ENCODE results near the gene KIR2DL1.
"Not testable (repeated sequence)": the region's sequence is repeated elsewhere in the genome, so short reads cannot be mapped to it uniquely, and the experiment has no call there.

The KIR2DL1 gene

GRCh38 chr19:54791476-54791875 is 21.9 kb downstream of the KIR2DL1 start:
- no peak overlapping the region for H3K4me3 ChIP-seq (ENCODE audit: extremely low read depth, insufficient read depth, low read length, poor library complexity, severe bottlenecking)
- no peaks in the 10 kb centered on the region for H3K4me1 ChIP-seq (ENCODE audit: control insufficient read depth, insufficient read depth, low read length, poor library complexity, severe bottlenecking)
- WGBS, 2 experiments (ENCODE audit: insufficient coverage in 2 of 2), result 74 to 84% methylated on average over 6 of the region's 6 CpGs
- peaks cover 38% of the 10 kb centered on the region for H3K9me3 ChIP-seq (ENCODE audit: control insufficient read depth, low read length)
- no peak overlapping the region for H3K27ac ChIP-seq (ENCODE audit: low read depth, low read length, severe bottlenecking)
- no peaks in the 10 kb centered on the region for H3K36me3 ChIP-seq (ENCODE audit: control insufficient read depth, insufficient read depth, low read length)

GRCh38 chr19:54792814-54793213 is 23.2 kb downstream of the KIR2DL1 start:
- Histone ChIP-seq H3K4me3 (ENCODE audit: extremely low read depth, insufficient read depth, low read length, poor library complexity, severe bottlenecking) (no peak overlapping the region), H3K4me1 (ENCODE audit: control insufficient read depth, insufficient read depth, low read length, poor library complexity, severe bottlenecking) (no peaks in the 10 kb centered on the region)
- 50 to 73% methylated on average over 4 to 8 of the region's 8 CpGs for WGBS, 2 experiments (ENCODE audit: insufficient coverage in 2 of 2)

GRCh38 chr19:54795758-54796157 is 26.2 kb downstream of the KIR2DL1 start:
- no peak overlapping the region for H3K4me3 ChIP-seq (ENCODE audit: extremely low read depth, insufficient read depth, low read length, poor library complexity, severe bottlenecking)
- no peaks in the 10 kb centered on the region for H3K36me3 ChIP-seq (ENCODE audit: control insufficient read depth, insufficient read depth, low read length)
- peaks cover 41% of the 10 kb centered on the region for H3K9me3 ChIP-seq (ENCODE audit: control insufficient read depth, low read length)
- WGBS, 2 experiments (ENCODE audit: insufficient coverage in 2 of 2), result 38% methylated on average over 1 of the region's 1 CpG; no CpG with 5 or more reads in 1 of the 2 experiments
- H3K4me1 ChIP-seq (ENCODE audit: control insufficient read depth, insufficient read depth, low read length, poor library complexity, severe bottlenecking), result no peaks in the 10 kb centered on the region
- no peak overlapping the region for H3K27ac ChIP-seq (ENCODE audit: low read depth, low read length, severe bottlenecking)

More at GRCh38 chr19:54792814-54793213, 23.2 kb downstream of the KIR2DL1 start:
- Histone ChIP-seq H3K36me3 (ENCODE audit: control insufficient read depth, insufficient read depth, low read length) (no peaks in the 10 kb centered on the region), H3K9me3 (ENCODE audit: control insufficient read depth, low read length) (peaks cover 47% of the 10 kb centered on the region), H3K27ac (ENCODE audit: low read depth, low read length, severe bottlenecking) (no peak overlapping the region)

- Histone ChIP-seq H3K4me3 (ENCODE audit: extremely low read depth, insufficient read depth, low read length, poor library complexity, severe bottlenecking) (no peak within 1 kb of the TSS), H3K27ac (ENCODE audit: low read depth, low read length, severe bottlenecking) (no peak within 1 kb of the TSS), H3K36me3 (ENCODE audit: control insufficient read depth, insufficient read depth, low read length) (no peaks in the 10 kb centered on the region), H3K4me1 (ENCODE audit: control insufficient read depth, insufficient read depth, low read length, poor library complexity, severe bottlenecking) (no peaks in the 10 kb centered on the region), H3K9me3 (ENCODE audit: control insufficient read depth, low read length) (peaks cover 46% of the 10 kb centered on the region)
- 80 to 86% methylated on average over 10 of the region's 10 CpGs for WGBS, 2 experiments (ENCODE audit: insufficient coverage in 2 of 2)
Measured at GRCh38 chr19:54803410-54803809, 33.8 kb downstream of the KIR2DL1 start, which contains the start of gene KIR2DL4. TSS of gene KIR2DL4 (plus strand) at chr19:54803610. CDS start at chr19:54803652, 42 bp downstream.

- Histone ChIP-seq H3K4me1 (ENCODE audit: control insufficient read depth, insufficient read depth, low read length, poor library complexity, severe bottlenecking) (no peaks in the 10 kb centered on the region), H3K4me3 (ENCODE audit: extremely low read depth, insufficient read depth, low read length, poor library complexity, severe bottlenecking) (no peak overlapping the region), H3K9me3 (ENCODE audit: control insufficient read depth, low read length) (peaks cover 50% of the 10 kb centered on the region), H3K27ac (ENCODE audit: low read depth, low read length, severe bottlenecking) (no peak overlapping the region), H3K36me3 (ENCODE audit: control insufficient read depth, insufficient read depth, low read length) (no peaks in the 10 kb centered on the region)
- 27 to 33% methylated on average over 3 to 4 of the region's 5 CpGs for WGBS, 2 experiments (ENCODE audit: insufficient coverage in 2 of 2)
Measured at GRCh38 chr19:54804101-54804500, 34.5 kb downstream of the KIR2DL1 start.

GRCh38 chr19:54804571-54804970 is 35.0 kb downstream of the KIR2DL1 start:
- Histone ChIP-seq H3K27ac (ENCODE audit: low read depth, low read length, severe bottlenecking) (no peak overlapping the region), H3K9me3 (ENCODE audit: control insufficient read depth, low read length) (peaks cover 53% of the 10 kb centered on the region), H3K36me3 (ENCODE audit: control insufficient read depth, insufficient read depth, low read length) (no peaks in the 10 kb centered on the region), H3K4me1 (ENCODE audit: control insufficient read depth, insufficient read depth, low read length, poor library complexity, severe bottlenecking) (no peaks in the 10 kb centered on the region), H3K4me3 (ENCODE audit: extremely low read depth, insufficient read depth, low read length, poor library complexity, severe bottlenecking) (no peak overlapping the region)
- 79 to 85% methylated on average over 7 to 9 of the region's 10 CpGs for WGBS, 2 experiments (ENCODE audit: insufficient coverage in 2 of 2)

GRCh38 chr19:54805665-54806515 is 36.3 kb downstream of the KIR2DL1 start:
- H3K4me3 ChIP-seq (ENCODE audit: extremely low read depth, insufficient read depth, low read length, poor library complexity, severe bottlenecking), result no peak overlapping the region
- H3K27ac ChIP-seq (ENCODE audit: low read depth, low read length, severe bottlenecking), result no peak overlapping the region
- H3K9me3 ChIP-seq (ENCODE audit: control insufficient read depth, low read length), result peaks cover 64% of the 10 kb centered on the region
- 71 to 80% methylated on average over 10 to 13 of the region's 14 CpGs for whole genome bisulfite sequencing, 2 experiments (ENCODE audit: insufficient coverage in 2 of 2)
- H3K4me1 ChIP-seq (ENCODE audit: control insufficient read depth, insufficient read depth, low read length, poor library complexity, severe bottlenecking), result no peaks in the 10 kb centered on the region
- no peaks in the 10 kb centered on the region for H3K36me3 ChIP-seq (ENCODE audit: control insufficient read depth, insufficient read depth, low read length)

GRCh38 chr19:54806516-54806838 is 36.9 kb downstream of the KIR2DL1 start:
- Histone ChIP-seq H3K36me3 (ENCODE audit: control insufficient read depth, insufficient read depth, low read length) (no peaks in the 10 kb centered on the region), H3K9me3 (ENCODE audit: control insufficient read depth, low read length) (peaks cover 68% of the 10 kb centered on the region), H3K4me1 (ENCODE audit: control insufficient read depth, insufficient read depth, low read length, poor library complexity, severe bottlenecking) (no peaks in the 10 kb centered on the region), H3K27ac (ENCODE audit: low read depth, low read length, severe bottlenecking) (no peak overlapping the region), H3K4me3 (ENCODE audit: extremely low read depth, insufficient read depth, low read length, poor library complexity, severe bottlenecking) (no peak overlapping the region)
- WGBS, 2 experiments (ENCODE audit: insufficient coverage in 2 of 2), result 58% methylated on average over 2 of the region's 2 CpGs; no CpG with 5 or more reads in 1 of the 2 experiments

- H3K36me3 ChIP-seq (ENCODE audit: control insufficient read depth, insufficient read depth, low read length); H3K4me3 ChIP-seq (ENCODE audit: extremely low read depth, insufficient read depth, low read length, poor library complexity, severe bottlenecking); H3K27ac ChIP-seq (ENCODE audit: low read depth, low read length, severe bottlenecking); H3K4me1 ChIP-seq (ENCODE audit: control insufficient read depth, insufficient read depth, low read length, poor library complexity, severe bottlenecking): not testable (repeated sequence)
- peaks cover 67% of the 10 kb centered on the region for H3K9me3 ChIP-seq (ENCODE audit: control insufficient read depth, low read length)
- WGBS, 2 experiments (ENCODE audit: insufficient coverage in 2 of 2), result no CpG with 5 or more reads among the region's 3 CpGs
Measured at GRCh38 chr19:54814571-54814970, 45.0 kb downstream of the KIR2DL1 start.

- H3K27ac ChIP-seq (ENCODE audit: low read depth, low read length, severe bottlenecking); H3K36me3 ChIP-seq (ENCODE audit: control insufficient read depth, insufficient read depth, low read length); H3K4me1 ChIP-seq (ENCODE audit: control insufficient read depth, insufficient read depth, low read length, poor library complexity, severe bottlenecking); H3K4me3 ChIP-seq (ENCODE audit: extremely low read depth, insufficient read depth, low read length, poor library complexity, severe bottlenecking): not testable (repeated sequence)
- WGBS, 2 experiments (ENCODE audit: insufficient coverage in 2 of 2), result 77 to 78% methylated on average over 4 to 10 of the region's 17 CpGs
- peaks cover 57% of the 10 kb centered on the region for H3K9me3 ChIP-seq (ENCODE audit: control insufficient read depth, low read length)
Measured at GRCh38 chr19:54816251-54816650, 46.7 kb downstream of the KIR2DL1 start, which contains the start of gene KIR3DL1. TSS of gene KIR3DL1 (plus strand) at chr19:54816468.
